Fibroblast of peridontal ligament (primary cell): ENCODE measurements around the gene ARHGAP20.

ENCODE experiments used
- DNase-seq: peaks from one replicate; pipeline ENCODE4 v3.0.0-alpha.2; 2010; ENCODE audit errors: extremely low read depth

The ARHGAP20 gene, protein sequence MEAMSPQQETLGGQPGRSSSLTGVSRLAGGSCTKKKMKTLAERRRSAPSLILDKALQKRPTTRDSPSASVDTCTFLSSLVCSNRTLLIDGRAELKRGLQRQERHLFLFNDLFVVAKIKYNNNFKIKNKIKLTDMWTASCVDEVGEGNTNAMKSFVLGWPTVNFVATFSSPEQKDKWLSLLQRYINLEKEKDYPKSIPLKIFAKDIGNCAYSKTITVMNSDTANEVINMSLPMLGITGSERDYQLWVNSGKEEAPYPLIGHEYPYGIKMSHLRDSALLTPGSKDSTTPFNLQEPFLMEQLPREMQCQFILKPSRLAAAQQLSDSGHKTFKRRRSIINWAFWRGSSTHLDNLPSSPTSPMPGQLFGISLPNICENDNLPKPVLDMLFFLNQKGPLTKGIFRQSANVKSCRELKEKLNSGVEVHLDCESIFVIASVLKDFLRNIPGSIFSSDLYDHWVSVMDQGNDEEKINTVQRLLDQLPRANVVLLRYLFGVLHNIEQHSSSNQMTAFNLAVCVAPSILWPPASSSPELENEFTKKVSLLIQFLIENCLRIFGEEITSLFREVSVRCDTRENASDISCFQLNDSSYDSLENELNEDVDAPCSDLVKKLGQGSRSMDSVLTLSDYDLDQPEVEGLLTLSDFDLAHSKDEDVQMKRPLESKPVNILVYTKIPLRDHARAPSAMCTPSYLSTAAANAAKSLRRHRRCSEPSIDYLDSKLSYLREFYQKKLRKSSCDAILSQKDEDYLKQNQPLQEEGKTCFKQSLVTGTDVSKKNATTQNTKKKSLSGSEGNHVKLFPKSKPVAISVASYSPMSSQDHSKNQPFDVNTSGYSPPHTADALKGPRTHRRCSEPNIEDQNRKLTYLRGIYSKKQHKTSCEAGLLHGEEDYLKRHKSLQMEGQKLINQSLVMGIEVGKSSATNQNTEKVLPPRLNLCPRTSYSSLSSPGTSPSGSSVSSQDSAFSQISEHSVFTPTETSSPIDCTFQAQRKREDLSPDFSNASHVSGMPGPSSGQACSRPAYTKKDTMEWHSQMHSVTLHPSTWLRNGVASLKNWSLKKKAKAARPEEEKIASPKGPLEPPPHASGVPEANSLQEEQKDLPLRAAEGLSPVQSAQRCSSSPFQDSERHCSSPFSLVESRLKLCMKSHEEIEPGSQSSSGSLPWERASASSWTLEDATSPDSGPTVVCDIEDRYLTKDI

DNA sequence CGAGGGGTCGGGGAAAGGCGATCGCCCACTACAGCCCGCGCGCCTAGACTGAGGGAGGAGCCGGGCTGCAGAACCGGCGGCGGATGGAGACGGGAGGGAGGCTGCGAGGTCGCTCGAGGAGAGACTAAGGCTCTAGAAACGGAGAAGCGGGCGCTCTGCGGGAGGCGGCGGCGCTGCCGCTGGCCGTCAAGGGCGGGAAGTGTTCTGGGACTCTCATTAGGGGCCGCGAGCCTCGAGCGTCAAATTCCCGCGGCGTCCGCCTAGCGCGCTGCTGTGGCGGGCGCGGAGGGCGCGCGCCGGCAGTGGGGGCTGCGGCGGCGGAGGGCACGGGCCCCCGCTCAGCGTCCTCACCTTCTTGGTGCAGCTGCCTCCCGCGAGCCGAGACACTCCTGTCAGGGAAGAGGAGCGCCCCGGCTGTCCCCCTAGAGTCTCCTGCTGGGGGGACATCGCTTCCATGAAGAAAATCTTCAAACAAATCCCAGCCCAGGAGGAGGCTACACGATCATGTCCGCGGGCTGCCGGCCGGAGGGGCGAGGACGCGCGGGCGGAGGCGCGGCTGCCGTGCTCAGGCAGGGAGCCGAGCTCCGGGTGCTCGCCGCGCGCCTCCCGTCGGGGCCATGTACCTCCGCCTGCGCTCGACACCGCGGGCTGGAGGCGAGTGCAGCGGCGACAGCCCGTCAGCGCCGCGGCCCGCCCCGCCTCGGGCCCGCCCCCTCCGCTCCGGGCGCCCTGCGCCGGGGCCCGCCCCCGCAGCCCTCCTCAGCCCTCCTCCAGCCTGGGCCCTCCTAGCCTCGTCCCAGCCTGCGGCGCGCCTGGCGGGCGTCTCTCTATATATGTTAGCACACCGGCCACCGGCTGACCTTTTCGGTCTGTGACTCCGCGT lies at the start of gene ARHGAP20:
ARHGAP20 (minus strand) TSS at position 662 of the 883 bp plus-strand sequence; CDS start at position 456, 206 bp downstream.
- DNase-seq: peak; percentile 23

DNA sequence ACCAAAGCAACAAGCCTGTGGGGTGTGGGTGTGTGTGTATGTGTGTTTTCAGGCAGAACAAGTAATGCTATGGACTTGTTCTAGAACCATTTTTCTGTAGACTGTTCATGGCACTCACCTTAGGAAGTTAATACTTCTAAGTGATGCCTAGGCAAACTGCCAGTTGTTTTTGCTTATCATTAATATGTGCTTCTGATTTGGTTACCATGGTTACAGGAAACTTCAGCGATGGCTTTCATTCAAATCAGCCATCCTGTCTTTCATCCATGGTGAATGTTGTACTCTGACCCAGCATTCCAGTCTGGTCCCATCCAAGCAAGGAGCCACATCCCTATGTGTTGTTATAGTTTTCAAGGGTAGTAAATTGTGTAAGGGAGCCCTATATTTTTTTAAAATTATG lies 49.8 kb upstream of the ARHGAP20 start:
- no peak for DNase-seq

DNA sequence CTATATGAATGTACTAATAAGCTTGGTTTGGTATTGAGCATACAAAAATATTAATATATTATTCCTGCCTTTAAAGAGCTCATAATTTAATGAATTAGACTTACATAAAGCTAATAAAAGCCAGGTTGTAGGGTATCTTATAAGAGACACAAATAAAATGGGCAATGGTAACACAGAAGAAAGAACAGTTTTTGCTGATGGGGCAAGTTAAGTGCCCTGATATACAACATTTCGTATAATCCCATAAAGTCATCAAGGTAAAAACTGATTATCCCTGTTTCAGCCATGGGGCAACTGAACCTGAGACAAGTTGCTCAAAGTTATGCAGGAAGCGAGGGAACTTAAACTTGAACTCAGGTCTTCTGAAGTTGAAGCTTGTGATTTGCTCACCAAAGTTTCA lies 48.9 kb upstream of the ARHGAP20 start:
- DNase-seq: no peak

DNA sequence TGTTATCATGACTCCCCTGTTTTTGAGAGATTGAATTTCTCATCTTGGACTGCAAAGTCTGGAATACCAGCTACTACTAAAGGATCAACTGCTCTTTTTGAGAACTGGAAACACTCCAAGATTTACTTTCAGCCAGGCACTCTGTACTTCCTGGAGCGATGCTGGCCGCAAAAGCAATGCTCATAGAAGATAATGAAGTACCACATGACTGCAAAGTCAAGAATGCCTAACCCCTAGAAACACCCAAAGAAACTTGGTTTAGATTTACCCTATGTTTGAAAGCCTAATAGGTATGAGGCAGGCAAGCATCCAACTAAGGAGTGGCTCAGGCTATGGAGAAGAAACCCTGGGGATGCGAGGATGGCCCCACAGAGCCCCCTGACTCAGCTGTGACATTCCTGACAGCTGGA lies 47.7 kb upstream of the ARHGAP20 start:
- peak; percentile 74 for DNase-seq

DNA sequence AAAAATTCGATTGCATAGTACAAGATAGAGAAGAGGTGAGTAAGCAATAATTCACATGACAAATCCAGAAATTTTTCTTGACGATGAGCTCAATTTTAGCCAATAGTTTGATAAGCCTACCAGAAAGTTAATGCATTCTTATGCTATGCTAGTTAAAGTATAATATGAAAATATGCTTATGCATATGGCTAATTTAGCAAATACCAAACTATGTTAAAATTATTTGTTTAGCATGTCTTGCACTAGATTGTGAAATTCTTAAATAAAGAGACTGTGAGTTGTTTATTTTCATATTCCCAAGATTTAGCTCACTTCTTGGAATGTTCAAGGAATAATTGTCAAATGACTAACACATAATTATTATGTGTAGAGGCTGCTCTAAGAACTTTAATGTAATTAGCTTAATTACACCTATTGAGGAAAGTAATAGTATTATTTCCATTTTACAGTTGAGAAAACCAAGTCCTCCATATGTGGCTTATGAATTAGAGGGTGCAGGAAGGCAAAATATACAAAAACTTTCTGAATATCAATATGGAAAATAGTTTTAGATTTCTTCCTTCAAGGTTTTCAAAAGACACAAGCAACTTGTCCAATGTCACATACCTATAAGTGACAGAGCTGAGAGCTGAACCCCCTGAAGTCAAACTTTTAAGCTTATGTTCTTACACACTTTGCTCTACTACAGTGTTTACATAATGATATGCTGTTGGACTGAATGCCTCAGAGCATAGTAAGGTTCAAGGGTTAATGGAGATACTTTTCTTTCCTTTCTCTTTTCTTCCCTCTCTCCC lies 45.9 kb upstream of the ARHGAP20 start:
- peak; percentile 44 for DNase-seq

DNA sequence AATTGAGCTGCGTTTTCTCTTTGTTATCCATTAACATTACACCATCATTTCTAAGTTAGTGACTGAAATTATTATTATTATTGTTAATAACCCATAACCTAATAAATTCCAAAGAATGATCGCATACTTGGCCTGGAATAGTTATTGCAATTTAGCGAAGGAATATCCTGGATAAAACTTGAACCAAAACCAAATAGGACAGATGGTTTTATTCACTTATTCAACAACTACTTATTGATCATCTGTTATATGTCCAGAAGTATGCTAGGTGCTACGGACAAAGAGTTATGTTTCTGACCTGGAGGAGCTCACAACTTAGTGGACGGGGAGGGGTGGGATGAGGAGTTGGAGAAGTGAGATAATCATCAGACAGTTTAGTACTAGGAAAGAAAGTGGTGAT lies 44.8 kb upstream of the ARHGAP20 start:
- no peak for DNase-seq

DNA sequence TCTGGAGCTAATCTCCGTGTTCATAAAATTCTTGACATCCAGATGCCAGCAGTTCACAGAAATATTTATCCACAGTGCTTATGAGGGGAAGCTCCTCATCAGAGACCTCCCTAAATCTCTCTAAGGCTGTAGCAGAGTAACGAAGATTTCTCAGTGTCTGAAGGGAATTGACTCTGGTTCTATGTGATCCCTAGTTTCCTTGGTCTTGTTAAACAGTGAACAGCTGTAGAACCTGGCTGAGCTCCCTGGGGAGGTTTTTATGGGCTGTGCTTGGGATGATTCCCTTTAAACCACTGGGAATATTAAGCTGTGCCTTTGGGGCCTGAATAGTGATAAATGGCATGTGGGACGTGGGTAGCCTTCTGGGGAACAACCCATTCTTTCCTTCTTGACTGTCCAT lies 43.7 kb upstream of the ARHGAP20 start:
- DNase-seq: no peak

DNA sequence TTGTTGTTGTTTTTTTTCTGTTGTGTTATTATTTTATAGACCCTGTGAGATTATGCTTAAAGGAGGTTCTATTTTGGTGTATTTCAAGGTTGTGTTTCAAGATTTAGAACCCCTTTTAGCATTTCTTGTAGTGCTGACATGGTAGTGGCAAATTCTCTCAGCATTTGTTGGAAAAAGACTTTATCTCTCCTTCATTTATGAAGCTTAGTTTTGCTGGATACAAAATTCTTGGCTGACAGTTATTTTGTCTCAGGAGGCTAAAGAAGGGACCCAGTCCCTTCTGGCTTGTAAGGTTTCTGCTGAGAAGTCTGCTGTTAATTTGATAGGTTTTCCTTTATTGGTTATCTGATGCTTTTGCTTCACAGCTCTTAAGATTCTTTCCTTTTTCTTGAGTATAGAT lies 40.7 kb upstream of the ARHGAP20 start:
- DNase-seq: no peak

DNA sequence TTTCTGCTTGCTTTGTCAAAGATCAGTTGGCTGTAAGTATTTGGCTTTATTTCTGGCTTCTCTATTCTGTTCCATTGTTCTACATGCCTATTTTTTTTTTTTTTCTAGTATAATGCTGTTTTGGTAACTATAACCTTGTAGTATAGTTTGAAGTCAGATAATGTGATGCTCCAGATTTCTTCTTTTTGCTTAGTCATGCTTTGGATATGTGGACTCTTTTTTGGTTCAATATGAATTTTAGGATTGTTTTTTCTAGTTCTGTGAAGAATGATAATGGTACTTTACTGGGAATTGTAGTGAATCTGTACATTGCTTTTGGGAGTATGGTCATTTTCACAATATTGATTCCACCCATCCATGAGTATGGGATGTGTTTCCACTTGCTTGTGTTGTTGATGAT lies 37.9 kb upstream of the ARHGAP20 start:
- DNase-seq: no peak

DNA sequence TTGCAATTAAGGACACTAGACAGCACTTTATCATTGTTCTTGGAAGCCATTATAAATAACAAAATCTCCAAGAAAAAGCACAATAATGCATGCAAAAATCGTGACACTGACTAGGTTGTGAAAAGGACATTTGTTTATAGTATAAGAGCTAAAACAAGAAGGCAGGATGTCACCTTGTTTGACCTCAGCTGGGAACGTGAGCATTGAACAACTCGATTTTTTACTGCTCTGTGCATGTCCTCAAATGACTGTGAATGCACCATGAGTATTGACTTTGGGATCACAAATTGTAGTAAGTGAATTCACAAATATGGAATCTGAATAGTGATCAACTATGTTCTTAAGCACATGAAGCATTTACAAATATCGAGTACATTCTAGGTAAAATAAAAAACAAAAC lies 35.3 kb upstream of the ARHGAP20 start:
- DNase-seq: no peak

DNA sequence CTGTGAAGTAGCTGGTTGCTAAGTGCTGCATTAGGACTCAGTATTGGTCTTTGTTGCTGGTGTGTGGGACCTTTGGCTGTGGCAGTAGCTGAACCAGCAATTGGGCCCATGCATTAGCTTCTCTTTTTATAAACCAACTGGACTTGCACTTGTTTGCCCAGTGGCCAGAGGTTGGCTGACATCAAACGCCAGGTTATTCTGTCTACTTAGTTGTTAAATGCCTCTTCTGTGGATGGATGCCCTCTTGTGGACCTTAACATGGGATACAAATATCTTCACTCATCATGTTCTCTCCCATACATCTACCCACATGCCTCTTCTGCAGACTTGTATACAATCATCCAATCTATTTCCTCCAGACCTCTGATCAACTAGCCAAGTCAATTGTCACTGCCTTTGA lies 26.4 kb upstream of the ARHGAP20 start:
- DNase-seq: no peak

DNA sequence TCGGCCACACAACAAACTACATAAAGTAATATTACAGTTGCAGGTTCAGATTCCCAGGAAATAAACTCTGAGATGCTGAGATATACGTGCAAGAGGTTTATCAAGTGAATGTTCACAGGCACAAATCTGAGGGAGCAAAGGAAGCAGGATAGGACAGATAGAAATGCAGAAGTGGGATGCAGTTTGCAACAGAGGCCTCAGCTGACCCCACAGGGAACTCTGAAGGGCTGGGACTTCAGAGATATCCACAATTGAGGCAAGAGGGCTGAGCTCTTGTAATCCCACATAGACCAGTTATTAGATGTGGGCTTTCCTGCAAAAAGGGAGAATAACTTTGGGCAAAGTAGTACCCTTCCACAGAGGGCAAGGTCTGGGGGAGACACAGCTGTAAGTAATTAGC lies 25.4 kb upstream of the ARHGAP20 start:
- no peak for DNase-seq

DNA sequence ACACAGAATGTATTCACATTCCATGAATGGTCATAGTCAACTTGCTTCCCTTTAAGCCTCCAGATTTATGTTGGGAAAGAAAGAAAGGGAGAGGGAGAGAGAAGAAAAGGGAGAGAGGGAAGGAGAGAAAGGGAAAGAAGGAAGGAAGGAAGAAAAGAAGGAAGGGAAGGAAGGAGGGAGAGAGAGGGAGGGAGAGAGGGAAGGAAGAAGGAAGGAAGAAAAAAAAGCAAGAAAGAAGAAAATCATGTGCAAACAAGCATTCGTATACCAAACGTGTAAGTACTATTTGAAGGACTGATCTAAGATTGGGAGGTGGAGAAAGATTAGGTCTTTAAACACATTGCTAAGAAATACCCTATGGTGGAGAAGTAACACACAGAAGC lies 23.9 kb upstream of the ARHGAP20 start:
- no peak for DNase-seq

DNA sequence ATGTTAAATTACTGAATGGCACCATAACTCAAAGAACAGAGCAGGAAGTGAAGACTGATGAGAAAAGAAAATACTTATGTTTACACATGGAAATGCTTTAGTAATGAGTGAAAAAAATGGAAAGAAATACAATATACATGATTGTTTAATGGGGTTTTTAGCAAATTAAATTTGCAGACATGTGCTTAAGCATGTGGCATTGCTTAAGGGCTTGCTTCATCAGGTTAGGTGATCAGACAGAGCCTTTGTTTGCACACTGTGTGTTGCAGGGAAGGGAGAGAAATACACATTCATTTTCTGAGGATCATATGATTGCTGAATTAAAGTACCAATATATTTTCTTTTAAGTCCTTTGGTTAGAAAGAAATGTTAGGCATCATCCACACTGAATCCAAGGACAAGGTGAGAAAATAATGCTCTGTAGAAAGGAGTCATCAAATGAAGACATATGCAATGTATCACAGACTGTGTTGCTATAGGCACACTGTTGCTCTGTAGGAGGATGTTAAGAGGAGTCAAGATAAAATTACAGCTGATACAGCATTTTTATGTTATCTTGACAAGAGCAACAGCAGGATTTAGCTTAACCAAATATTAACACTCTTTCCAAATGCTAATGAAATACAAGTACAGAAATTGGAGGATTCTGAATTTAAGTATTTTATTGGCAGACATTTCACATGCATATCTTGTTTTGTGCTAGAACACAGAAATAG lies 23.4 kb upstream of the ARHGAP20 start:
- DNase-seq: no peak

DNA sequence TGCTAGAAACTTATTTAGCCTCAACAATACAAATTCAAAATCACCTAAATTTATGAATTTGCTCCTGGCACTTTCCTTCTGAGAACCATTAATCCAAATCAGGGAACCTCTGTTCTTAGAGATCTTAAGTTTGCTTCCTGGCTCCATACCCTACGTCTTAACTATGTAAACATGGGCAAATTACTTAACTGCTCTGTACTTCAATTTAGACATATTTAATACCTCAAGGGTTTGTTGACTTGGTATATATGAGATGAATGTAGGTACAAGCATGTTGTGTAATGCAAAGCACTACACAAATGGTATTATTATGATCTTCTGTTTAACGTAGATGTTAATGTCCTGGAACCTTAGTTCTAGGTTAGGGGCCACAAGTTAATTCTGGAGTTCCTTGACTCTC lies 22.6 kb upstream of the ARHGAP20 start:
- no peak for DNase-seq

DNA sequence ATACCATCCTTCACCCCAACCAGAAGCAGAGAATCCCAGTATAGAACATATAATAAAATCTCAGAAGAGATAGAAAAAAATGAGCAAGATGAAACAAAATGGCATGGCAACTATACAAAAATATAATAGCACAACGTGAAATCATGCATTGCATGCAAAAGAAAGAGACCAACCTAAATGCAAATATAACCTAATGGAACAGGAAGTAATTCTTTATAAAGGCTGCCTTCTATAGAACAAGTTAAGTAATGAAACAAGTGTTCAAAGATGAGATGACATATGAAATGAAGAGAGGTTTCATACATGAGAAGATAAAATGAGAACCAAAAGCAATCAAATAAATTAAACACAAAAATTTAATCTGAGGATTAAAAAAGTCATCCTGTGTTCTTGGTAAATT lies 18.5 kb upstream of the ARHGAP20 start:
- no peak for DNase-seq

DNA sequence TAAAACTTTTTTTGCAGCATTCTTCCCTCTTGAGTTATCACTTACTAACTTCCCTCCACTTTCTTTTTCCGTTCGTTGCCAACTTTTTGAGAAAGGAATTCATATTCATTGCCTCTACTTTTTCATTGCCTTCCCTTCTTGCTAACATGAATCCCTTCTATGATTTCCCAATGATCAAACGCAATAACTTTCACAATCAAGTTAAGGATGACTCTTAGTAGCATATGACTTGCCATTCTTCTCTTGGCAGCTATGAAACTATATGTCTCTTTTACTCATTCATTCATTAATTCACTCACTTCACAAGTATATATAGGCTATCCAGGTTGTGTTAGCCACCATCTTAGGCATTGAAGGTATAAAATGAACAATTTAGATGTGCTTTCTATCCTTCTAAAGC lies 16.6 kb upstream of the ARHGAP20 start:
- DNase-seq: peak; percentile 65

DNA sequence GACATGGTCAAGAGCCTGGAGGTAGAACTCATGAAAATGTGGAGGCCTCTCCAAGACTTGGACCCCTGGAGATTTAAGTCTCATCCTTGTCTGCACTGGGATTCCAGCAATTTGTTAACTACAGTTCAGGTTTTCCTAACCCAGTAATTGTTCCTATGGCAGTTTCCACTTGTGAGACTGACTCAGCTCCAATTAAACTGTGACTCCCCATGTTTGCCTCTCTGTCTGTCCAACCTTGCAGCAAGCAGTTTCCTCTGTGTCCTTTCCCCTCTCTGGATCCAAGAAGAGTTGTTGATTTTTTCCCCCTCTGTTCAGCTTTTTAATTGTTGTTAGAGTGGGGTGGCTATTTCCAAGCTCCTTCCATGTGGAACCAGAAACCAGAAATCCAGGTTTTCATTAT lies 16.2 kb upstream of the ARHGAP20 start:
- no peak for DNase-seq

DNA sequence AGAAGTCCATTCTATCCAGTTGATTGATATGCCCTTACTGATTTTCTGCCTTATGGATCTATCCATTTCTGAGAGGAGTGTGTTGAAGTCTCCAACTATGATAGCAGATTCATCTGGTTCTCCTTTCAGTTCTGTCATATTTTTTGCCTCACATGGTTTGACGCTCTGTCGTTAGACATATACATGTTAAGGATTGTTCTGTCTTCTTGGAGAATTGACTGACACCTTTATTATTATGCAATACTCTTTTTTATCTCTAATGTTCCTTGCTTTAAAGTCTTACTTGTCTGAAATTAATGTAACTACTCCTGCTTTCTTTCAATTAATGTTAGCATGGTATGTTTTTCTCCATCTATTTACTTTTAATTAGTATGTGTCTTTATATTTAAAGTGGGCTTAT lies 12.1 kb upstream of the ARHGAP20 start:
- no peak for DNase-seq
